GM18498 (cell line): Measurements from ENCODE around the gene HMCN2.
"Not testable (repeated sequence)": the region's sequence is repeated elsewhere in the genome, so short reads cannot be mapped to it uniquely, and the experiment has no call there.

Experiments
- ATAC-seq: cut with Tn5 transposase; IDR thresholded peaks from one replicate; pipeline ENCODE4 v1.9.1; 2021; ENCODE audit warnings: mild to moderate bottlenecking, moderate library complexity; ENCODE audit not compliant: unreplicated experiment

The HMCN2 gene

GRCh38 chr9:130327070-130327780 is 61.7 kb downstream of the HMCN2 start:
- no peak for ATAC-seq

GRCh38 chr9:130327781-130328348 is 62.3 kb downstream of the HMCN2 start:
- ATAC-seq, result no peak

- ATAC-seq, result no peak
Measured at GRCh38 chr9:130328349-130328801, 62.8 kb downstream of the HMCN2 start.

GRCh38 chr9:130329061-130329460 is 63.5 kb downstream of the HMCN2 start:
- no peak for ATAC-seq

GRCh38 chr9:130330202-130330862 is 64.8 kb downstream of the HMCN2 start:
- no peak for ATAC-seq

- no peak for ATAC-seq
Measured at GRCh38 chr9:130331061-130331460, 65.5 kb downstream of the HMCN2 start.

GRCh38 chr9:130331573-130331972 is 66.0 kb downstream of the HMCN2 start:
- ATAC-seq, result no peak

GRCh38 chr9:130332384-130332926 is 66.9 kb downstream of the HMCN2 start:
- ATAC-seq, result no peak

GRCh38 chr9:130333041-130333711 is 67.6 kb downstream of the HMCN2 start:
- no peak for ATAC-seq

GRCh38 chr9:130333712-130334062 is 68.1 kb downstream of the HMCN2 start:
- no peak for ATAC-seq

- ATAC-seq, result no peak
Measured at GRCh38 chr9:130334915-130335314, 69.4 kb downstream of the HMCN2 start.

GRCh38 chr9:130336027-130336610 is 70.6 kb downstream of the HMCN2 start:
- no peak for ATAC-seq

GRCh38 chr9:130336885-130337284 is 71.3 kb downstream of the HMCN2 start:
- no peak for ATAC-seq

GRCh38 chr9:130337318-130337717 is 71.8 kb downstream of the HMCN2 start:
- ATAC-seq, result no peak

GRCh38 chr9:130337784-130338380 is 72.3 kb downstream of the HMCN2 start:
- no peak for ATAC-seq

- ATAC-seq, result not testable (repeated sequence)
Measured at GRCh38 chr9:130338891-130339290, 73.3 kb downstream of the HMCN2 start.

- ATAC-seq, result no peak
Measured at GRCh38 chr9:130339306-130339705, 73.7 kb downstream of the HMCN2 start.

- no peak for ATAC-seq
Measured at GRCh38 chr9:130340011-130340410, 74.5 kb downstream of the HMCN2 start.

GRCh38 chr9:130340557-130340956 is 75.0 kb downstream of the HMCN2 start:
- ATAC-seq, result not testable (repeated sequence)

GRCh38 chr9:130341128-130341527 is 75.6 kb downstream of the HMCN2 start:
- no peak for ATAC-seq
